Chondrocyte (in vitro differentiated cells): ENCODE measurements around the gene KRTAP9-1. TPM values are rescaled to one million over a fixed set of nuclear protein-coding genes. Genes with fewer than 3 reads are reported as not detected.

Source experiments
- DNase-seq: peaks from one replicate; pipeline ENCODE4 v3.0.0; 2021; ENCODE audit warnings: mixed read lengths, low spot score
- H3K27ac Mint-ChIP-seq: one replicate; pipeline ENCODE4 v1.8.0; 2021; ENCODE audit warnings: mild to moderate bottlenecking, moderate library complexity, mixed read lengths; ENCODE audit not compliant: unreplicated experiment
- H3K27me3 Mint-ChIP-seq: 2 replicates; pipeline ENCODE4 v1.8.0; 2021; ENCODE audit warnings: low read depth, mixed read lengths
- H3K36me3 Mint-ChIP-seq: 2 replicates; pipeline ENCODE4 v1.8.0; 2021; ENCODE audit warnings: low read depth, mixed read lengths
- H3K4me1 Mint-ChIP-seq: 2 replicates; pipeline ENCODE4 v1.8.0; 2021; ENCODE audit warnings: low read depth, mild to moderate bottlenecking, mixed read lengths
- H3K4me3 Mint-ChIP-seq: one replicate; pipeline ENCODE4 v1.8.0; 2021; ENCODE audit warnings: mild to moderate bottlenecking, moderate library complexity, mixed read lengths; ENCODE audit not compliant: unreplicated experiment
- H3K9me3 Mint-ChIP-seq: 2 replicates; pipeline ENCODE4 v1.8.0; 2021; ENCODE audit warnings: low read depth, mixed read lengths
- CTCF ChIP-seq: fragments of 200-600 bp; sonication (generic); IDR thresholded peaks from 2 replicates; pipeline ENCODE4 v1.5.0; 2021; ENCODE audit warnings: antibody characterized with exemption, mild to moderate bottlenecking, moderate library complexity
- total RNA-seq: library from RNA; stranded (reverse); gene quantifications from 3 replicates; pipeline ENCODE4 v1.2.1, GENCODE V29; 2021

KRTAP9-1 gene
- total RNA-seq, 1 donor from 2014 or later = not detected

GRCh38 chr17:41171886-41172285, 17.8 kb upstream of the KRTAP9-1 start:
- DNase-seq = no peak
- Mint-ChIP-seq H3K27me3 (peaks cover 8% of the 10 kb centered on the region), H3K4me3 (no peak overlapping the region), H3K27ac (no peak overlapping the region), H3K4me1 (no peaks in the 10 kb centered on the region), H3K9me3 (no peaks in the 10 kb centered on the region), H3K36me3 (no peaks in the 10 kb centered on the region)
- no peak for TF ChIP-seq CTCF

- Mint-ChIP-seq H3K27ac (no peak overlapping the region), H3K4me1 (no peaks in the 10 kb centered on the region), H3K36me3 (no peaks in the 10 kb centered on the region), H3K9me3 (no peaks in the 10 kb centered on the region), H3K4me3 (no peak overlapping the region), H3K27me3 (peaks cover 5% of the 10 kb centered on the region)
- no peak for DNase-seq
- TF ChIP-seq CTCF = no peak
Observed at GRCh38 chr17:41176744-41177387, 12.8 kb upstream of the KRTAP9-1 start.

GRCh38 chr17:41177727-41178271, 11.9 kb upstream of the KRTAP9-1 start, which contains the start of gene KRTAP4-2:
TSS of gene KRTAP4-2 (minus strand) at chr17:41178221. CDS start at chr17:41178164, 57 bp downstream.
- DNase-seq = no peak
- TF ChIP-seq CTCF = no peak
- Mint-ChIP-seq H3K4me3 (no peak within 1 kb of the TSS), H3K9me3 (no peaks in the 10 kb centered on the region), H3K4me1 (no peaks in the 10 kb centered on the region), H3K36me3 (no peaks in the 10 kb centered on the region), H3K27ac (no peak within 1 kb of the TSS), H3K27me3 (peaks cover 3% of the 10 kb centered on the region)

- Mint-ChIP-seq H3K9me3 (no peaks in the 10 kb centered on the region), H3K4me1 (no peaks in the 10 kb centered on the region), H3K27me3 (peaks cover 3% of the 10 kb centered on the region), H3K4me3 (no peak overlapping the region), H3K27ac (no peak overlapping the region), H3K36me3 (no peaks in the 10 kb centered on the region)
- no peak for TF ChIP-seq CTCF
- DNase-seq = no peak
Observed at GRCh38 chr17:41178341-41178740, 11.3 kb upstream of the KRTAP9-1 start.

- Mint-ChIP-seq H3K9me3 (no peaks in the 10 kb centered on the region), H3K27ac (no peak overlapping the region), H3K4me1 (no peaks in the 10 kb centered on the region), H3K27me3 (peaks cover 4% of the 10 kb centered on the region), H3K4me3 (no peak overlapping the region), H3K36me3 (no peaks in the 10 kb centered on the region)
- DNase-seq = no peak
- no peak for TF ChIP-seq CTCF
Observed at GRCh38 chr17:41178843-41179616, 10.7 kb upstream of the KRTAP9-1 start.
